ENCODE measurements around the gene DCUN1D3.

- TF ChIP-seq TCF7L2 (IDR thresholded peaks at IDR 0.05; ENCODE audit: borderline replicate concordance, extremely low read depth, insufficient read depth, insufficient read length): no peak
- TF ChIP-seq EZH2 (IDR thresholded peaks at IDR 0.05): no peak
- TF ChIP-seq POLR2A (IDR thresholded peaks at IDR 0.05; ENCODE audit: borderline replicate concordance, extremely low read depth, insufficient read depth, insufficient read length): no peak
These were observed 28.0 kb downstream of the DCUN1D3 start for GRCh38 chr16:20871941-20872815.
